ENCODE measurements around the gene FXYD6. TPM values are rescaled to one million over a fixed set of nuclear protein-coding genes. Genes with fewer than 3 reads are reported as not detected.

Gene FXYD6
- total and polyA plus RNA-seq, 2 of the 8 experiments (the other 6 are each of a cell fraction or from before 2014, with no cell fraction given), result 44.6 to 117 TPM

DNA sequence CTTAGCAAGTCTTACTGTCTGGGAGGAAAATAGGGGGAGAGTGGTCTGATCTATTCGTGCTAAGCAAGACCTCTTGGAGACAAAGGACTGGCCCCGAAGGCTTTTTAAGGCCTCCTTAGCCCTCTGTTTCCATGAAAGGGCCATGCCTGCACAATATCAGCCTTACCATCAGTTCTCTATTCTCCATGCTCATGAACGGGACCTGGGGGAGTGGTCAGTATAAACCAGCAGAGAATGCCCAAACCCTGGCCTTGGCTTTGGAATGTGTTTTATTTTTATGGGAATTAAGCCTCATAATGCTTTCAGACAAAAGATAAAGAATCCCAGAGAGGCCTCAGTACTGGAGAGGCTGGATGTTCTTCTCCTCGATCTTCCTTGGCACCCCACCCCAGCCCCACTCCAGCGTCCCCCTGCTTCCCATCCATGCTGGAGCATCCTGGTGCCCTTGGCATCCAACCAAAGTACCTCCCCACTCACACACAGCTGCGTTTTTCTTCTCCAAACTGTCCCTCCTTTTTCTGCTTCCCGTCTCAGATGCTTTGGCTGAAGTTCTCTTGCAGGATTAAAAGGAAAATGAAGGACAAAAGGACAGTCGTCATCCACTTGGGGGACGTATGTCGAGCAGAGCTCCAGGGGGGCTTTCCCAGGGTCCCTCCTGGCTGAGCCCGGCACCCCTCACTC is 18.6 kb downstream of the FXYD6 start:
- WGBS, 2 experiments (ENCODE audit: extremely low coverage in 1 of 2, insufficient coverage in 1 of 2, insufficient read length in 1 of 2, insufficient replicate concordance in 2 of 2, low coverage in 1 of 2, low lambda C conversion rate in 2 of 2, missing lambda C conversion rate in 1 of 2), result 82% methylated on average over 11 of the region's 11 CpGs; no CpG with 5 or more reads in 1 of the 2 experiments
- no peak overlapping the region for H4K8ac ChIP-seq (ENCODE audit: extremely low read depth, insufficient read depth, low read length)
- CTCF ChIA-PET (ENCODE audit: partially characterized antibody), result interaction anchor here (5.8 kb wide), 1 partner anchor 89 kb away, joined by 28 read pairs; no protein-coding TSS in a partner anchor
- no peak overlapping the region for H3K9ac ChIP-seq (replicated peaks in 1 of 4; ENCODE audit: extremely low read depth in 1 of 4, low read depth in 3 of 4, low read length in 3 of 4)
- FAIRE-seq (no peak), DNase-seq (ENCODE audit: low read depth in 1 of 2, low spot score in 2 of 2) (no peak)
- no peak overlapping the region for H2BK15ac ChIP-seq (ENCODE audit: low read length)
- no peak overlapping the region for H3K4ac ChIP-seq (replicated peaks; ENCODE audit: insufficient read length, low read depth, low read length)
- no peaks in the 10 kb centered on the region; the same call in 1 of the 2 replicates for H3K79me1 ChIP-seq (ENCODE audit: low read depth, low read length)
- no peak overlapping the region for H2BK20ac ChIP-seq (ENCODE audit: low read length)
- no peak overlapping the region for H3K14ac ChIP-seq (ENCODE audit: insufficient read length)
- no peaks in the 10 kb centered on the region for H3K23me2 ChIP-seq (ENCODE audit: low read depth, low read length)
- H3K27me3 ChIP-seq (replicated peaks in 1 of 4; ENCODE audit: control insufficient read depth in 3 of 4, extremely low read depth in 1 of 4, insufficient read depth in 3 of 4, low read length in 3 of 4), result no peaks in the 10 kb centered on the region; a peak in 1 of 7 replicates
- H4K20me1 ChIP-seq (replicated peaks in 1 of 2; ENCODE audit: control insufficient read depth in 1 of 2, insufficient read depth in 2 of 2, low read length in 2 of 2), result peaks cover 5 to 10% of the 10 kb centered on the region in 2 experiments
- H3K56ac ChIP-seq (replicated peaks; ENCODE audit: insufficient read length, low read depth, low read length), result no peak overlapping the region
- H4K5ac ChIP-seq (ENCODE audit: insufficient read length, low read depth, low read length), result no peak overlapping the region
- H2BK5ac ChIP-seq (ENCODE audit: low read depth, low read length), result no peak overlapping the region
- no peaks in the 10 kb centered on the region for H3K36me3 ChIP-seq (ENCODE audit: control insufficient read depth in 2 of 4, insufficient read depth in 4 of 4, low read length in 3 of 4)
- H3K4me2 ChIP-seq (ENCODE audit: insufficient read depth in 1 of 2, low read depth in 2 of 2, low read length in 2 of 2), result no peak overlapping the region
- no peak overlapping the region for H3K23ac ChIP-seq (ENCODE audit: insufficient read length)
- H4K91ac ChIP-seq (replicated peaks; ENCODE audit: insufficient read length, low read length), result no peak overlapping the region
- H3K27ac ChIP-seq (ENCODE audit: low read depth, low read length), result no peak overlapping the region
- H2BK120ac ChIP-seq (replicated peaks; ENCODE audit: low read depth, low read length), result no peak overlapping the region
- H3K79me2 ChIP-seq (ENCODE audit: control insufficient read depth in 1 of 2, insufficient read depth in 2 of 2, low read length in 2 of 2), result peaks cover 0 to 22% of the 10 kb centered on the region in 2 experiments; a peak in 2 of 4 replicates
- H3K18ac ChIP-seq (ENCODE audit: extremely low read depth, low read length), result no peak overlapping the region
- no peak overlapping the region for H2AFZ ChIP-seq (ENCODE audit: low read length)
- POLR2A ChIA-PET (ENCODE audit: partially characterized antibody), result no interaction called here
- no peak overlapping the region for H2AK5ac ChIP-seq (ENCODE audit: low read depth, low read length)
- H3K4me1 ChIP-seq (replicated peaks in 1 of 4; ENCODE audit: control insufficient read depth in 3 of 4, insufficient read depth in 4 of 4, low read length in 3 of 4), result peaks cover 6 to 20% (median 16%) of the 10 kb centered on the region in 4 experiments
- TF ChIP-seq KDM5A (IDR thresholded peaks at IDR 0.05; ENCODE audit: low read length) (no peak), POLR2A (IDR thresholded peaks at IDR 0.05; ENCODE audit: control extremely low read depth in 1 of 2, low read depth in 2 of 2, low read length in 2 of 2) (no peak), SP4 (IDR thresholded peaks at IDR 0.05; ENCODE audit: low read length) (no peak), BRCA1 (IDR thresholded peaks at IDR 0.05; ENCODE audit: low read depth, low read length) (no peak), MAFK (IDR thresholded peaks at IDR 0.05; ENCODE audit: low read depth, low read length) (no peak), HDAC6 (IDR thresholded peaks at IDR 0.05; ENCODE audit: low read depth, low read length) (no peak)
- no peak overlapping the region for H3K4me3 ChIP-seq (ENCODE audit: extremely low read depth in 1 of 4, insufficient read depth in 2 of 4, low read depth in 3 of 4, low read length in 4 of 4)
- H2BK12ac ChIP-seq (ENCODE audit: low read depth, low read length), result no peak overlapping the region; the same call in 1 of the 2 replicates
- no peaks in the 10 kb centered on the region for H3K9me3 ChIP-seq (ENCODE audit: insufficient read depth in 2 of 2, low read depth in 1 of 2, low read length in 1 of 2)
